ENCODE measurements around the gene SIK3. TPM values are rescaled to one million over a fixed set of nuclear protein-coding genes. Genes with fewer than 3 reads are reported as not detected.

Gene SIK3
- total and polyA plus RNA-seq, 4 donors: 33.8 to 61.6 (median 51.8) TPM

- no peak overlapping the region for H3K27ac ChIP-seq (ENCODE audit: low read depth, low read length)
- DNase-seq (ENCODE audit: low read depth in 4 of 6, low spot score in 6 of 6): no peak
- H3K4me1 ChIP-seq (ENCODE audit: control insufficient read depth, insufficient read depth, low read length): peaks cover 13% of the 10 kb centered on the region
- H3K9me3 ChIP-seq (ENCODE audit: control insufficient read depth, insufficient read depth, low read length): no peaks in the 10 kb centered on the region
- 93% methylated on average over 4 of the region's 4 CpGs for WGBS (ENCODE audit: insufficient coverage)
- H3K36me3 ChIP-seq (ENCODE audit: control insufficient read depth, insufficient read depth, low read length): peaks cover 36% of the 10 kb centered on the region
- H3K27me3 ChIP-seq (ENCODE audit: control insufficient read depth, insufficient read depth, low read length): no peaks in the 10 kb centered on the region
- no peak overlapping the region for H3K4me3 ChIP-seq (ENCODE audit: low read depth, low read length)
Observed at GRCh38 chr11:116842909-116843308, 255.3 kb downstream of the SIK3 start.

- Histone ChIP-seq H3K4me1 (ENCODE audit: control insufficient read depth, insufficient read depth, low read length) (peaks cover 21% of the 10 kb centered on the region), H3K4me3 (ENCODE audit: low read depth, low read length) (no peak overlapping the region), H3K27ac (ENCODE audit: low read depth, low read length) (no peak overlapping the region), H3K36me3 (ENCODE audit: control insufficient read depth, insufficient read depth, low read length) (peaks cover 28% of the 10 kb centered on the region), H3K27me3 (ENCODE audit: control insufficient read depth, insufficient read depth, low read length) (no peaks in the 10 kb centered on the region), H3K9me3 (ENCODE audit: control insufficient read depth, insufficient read depth, low read length) (no peaks in the 10 kb centered on the region)
- DNase-seq (ENCODE audit: low read depth in 4 of 6, low spot score in 6 of 6): no peak
- 94% methylated on average over 2 of the region's 4 CpGs for WGBS (ENCODE audit: insufficient coverage)
Observed at GRCh38 chr11:116842117-116842516, 256.1 kb downstream of the SIK3 start.

- Histone ChIP-seq H3K27ac (ENCODE audit: low read depth, low read length) (no peak overlapping the region), H3K4me3 (ENCODE audit: low read depth, low read length) (no peak overlapping the region), H3K36me3 (ENCODE audit: control insufficient read depth, insufficient read depth, low read length) (peaks cover 15% of the 10 kb centered on the region), H3K27me3 (ENCODE audit: control insufficient read depth, insufficient read depth, low read length) (no peaks in the 10 kb centered on the region), H3K4me1 (ENCODE audit: control insufficient read depth, insufficient read depth, low read length) (peaks cover 34% of the 10 kb centered on the region), H3K9me3 (ENCODE audit: control insufficient read depth, insufficient read depth, low read length) (no peaks in the 10 kb centered on the region)
- WGBS (ENCODE audit: insufficient coverage): 88% methylated on average over 2 of the region's 9 CpGs
- DNase-seq (ENCODE audit: low read depth in 4 of 6, low spot score in 6 of 6): no peak
Observed at GRCh38 chr11:116840746-116841296, 257.4 kb downstream of the SIK3 start.

GRCh38 chr11:116840224-116840745, 257.9 kb downstream of the SIK3 start:
- DNase-seq (ENCODE audit: low read depth in 4 of 6, low spot score in 6 of 6): peak in 1 of 6 donors; percentile 10
- H3K4me3 ChIP-seq (ENCODE audit: low read depth, low read length): no peak overlapping the region
- H3K27me3 ChIP-seq (ENCODE audit: control insufficient read depth, insufficient read depth, low read length): no peaks in the 10 kb centered on the region
- H3K27ac ChIP-seq (ENCODE audit: low read depth, low read length): no peak overlapping the region
- 40% methylated on average over 4 of the region's 6 CpGs for WGBS (ENCODE audit: insufficient coverage)
- H3K9me3 ChIP-seq (ENCODE audit: control insufficient read depth, insufficient read depth, low read length): no peaks in the 10 kb centered on the region
- H3K36me3 ChIP-seq (ENCODE audit: control insufficient read depth, insufficient read depth, low read length): peaks cover 10% of the 10 kb centered on the region
- H3K4me1 ChIP-seq (ENCODE audit: control insufficient read depth, insufficient read depth, low read length): peaks cover 39% of the 10 kb centered on the region

GRCh38 chr11:116838321-116839084, 259.7 kb downstream of the SIK3 start:
- H3K27ac ChIP-seq (ENCODE audit: low read depth, low read length): peak overlapping the region; percentile 82
- peaks cover under 1% of the 10 kb centered on the region for H3K36me3 ChIP-seq (ENCODE audit: control insufficient read depth, insufficient read depth, low read length)
- DNase-seq (ENCODE audit: low read depth in 4 of 6, low spot score in 6 of 6): no peak
- no peaks in the 10 kb centered on the region for H3K27me3 ChIP-seq (ENCODE audit: control insufficient read depth, insufficient read depth, low read length)
- WGBS (ENCODE audit: insufficient coverage): 87% methylated on average over 4 of the region's 6 CpGs
- peaks cover 49% of the 10 kb centered on the region for H3K4me1 ChIP-seq (ENCODE audit: control insufficient read depth, insufficient read depth, low read length)
- H3K4me3 ChIP-seq (ENCODE audit: low read depth, low read length): no peak overlapping the region
- H3K9me3 ChIP-seq (ENCODE audit: control insufficient read depth, insufficient read depth, low read length): no peaks in the 10 kb centered on the region

GRCh38 chr11:116837231-116838091, 260.8 kb downstream of the SIK3 start, which contains the start of gene APOA1:
Gene APOA1 (minus strand): TSS chr11:116837622. CDS start chr11:116837387, 235 bp downstream.
- Histone ChIP-seq H3K4me3 (ENCODE audit: low read depth, low read length) (no peak within 1 kb of the TSS), H3K9me3 (ENCODE audit: control insufficient read depth, insufficient read depth, low read length) (no peaks in the 10 kb centered on the region), H3K27ac (ENCODE audit: low read depth, low read length) (peak within 1 kb of the TSS; percentile 82), H3K36me3 (ENCODE audit: control insufficient read depth, insufficient read depth, low read length) (no peaks in the 10 kb centered on the region), H3K4me1 (ENCODE audit: control insufficient read depth, insufficient read depth, low read length) (peaks cover 49% of the 10 kb centered on the region), H3K27me3 (ENCODE audit: control insufficient read depth, insufficient read depth, low read length) (no peaks in the 10 kb centered on the region)
- WGBS (ENCODE audit: insufficient coverage): 82% methylated on average over 14 of the region's 19 CpGs
- DNase-seq (ENCODE audit: low read depth in 4 of 6, low spot score in 6 of 6): peak in 1 of 6 donors; percentile 33

GRCh38 chr11:116836632-116836991, 261.6 kb downstream of the SIK3 start:
- H3K36me3 ChIP-seq (ENCODE audit: control insufficient read depth, insufficient read depth, low read length): no peaks in the 10 kb centered on the region

GRCh38 chr11:116835791-116836631, 262.2 kb downstream of the SIK3 start:
- WGBS (ENCODE audit: insufficient coverage): 11% methylated on average over 57 of the region's 57 CpGs
- Histone ChIP-seq H3K36me3 (ENCODE audit: control insufficient read depth, insufficient read depth, low read length) (no peaks in the 10 kb centered on the region), H3K9me3 (ENCODE audit: control insufficient read depth, insufficient read depth, low read length) (no peaks in the 10 kb centered on the region), H3K27ac (ENCODE audit: low read depth, low read length) (peak overlapping the region; percentile 82), H3K27me3 (ENCODE audit: control insufficient read depth, insufficient read depth, low read length) (no peaks in the 10 kb centered on the region), H3K4me1 (ENCODE audit: control insufficient read depth, insufficient read depth, low read length) (peaks cover 45% of the 10 kb centered on the region), H3K4me3 (ENCODE audit: low read depth, low read length) (peak overlapping the region; percentile 27)
- DNase-seq (ENCODE audit: low read depth in 4 of 6, low spot score in 6 of 6): peak; percentile 81 to 98 (median 88)

More at GRCh38 chr11:116836632-116836991, 261.6 kb downstream of the SIK3 start:
- WGBS (ENCODE audit: insufficient coverage): 93% methylated on average over 7 of the region's 7 CpGs
- Histone ChIP-seq H3K27ac (ENCODE audit: low read depth, low read length) (peak overlapping the region; percentile 82), H3K4me3 (ENCODE audit: low read depth, low read length) (no peak overlapping the region), H3K4me1 (ENCODE audit: control insufficient read depth, insufficient read depth, low read length) (peaks cover 49% of the 10 kb centered on the region), H3K27me3 (ENCODE audit: control insufficient read depth, insufficient read depth, low read length) (no peaks in the 10 kb centered on the region), H3K9me3 (ENCODE audit: control insufficient read depth, insufficient read depth, low read length) (no peaks in the 10 kb centered on the region)
- no peak for DNase-seq (ENCODE audit: low read depth in 4 of 6, low spot score in 6 of 6)
